CD4-positive, alpha-beta memory T cell (primary cell): ENCODE data around the gene LMAN2. TPM values are rescaled to one million over a fixed set of nuclear protein-coding genes. Genes with fewer than 3 reads are reported as not detected.

Source experiments
- CTCF ChIA-PET: fragments of 350-600 bp; sonication (Branson Sonifier 250); formaldehyde crosslinking; loops from one replicate; lab custom pipeline; 2021; ENCODE audit warnings: inconsistent platforms; ENCODE audit not compliant: partially characterized antibody; lab: Charles Lee
- POLR2A ChIA-PET: fragments of 350-600 bp; sonication (Branson Sonifier 250); formaldehyde crosslinking; loops from one replicate; lab custom pipeline; 2021; ENCODE audit not compliant: partially characterized antibody; lab: Charles Lee
- DNase-seq, 5 donors: peaks; one replicate each; pipeline versions ENCODE4 v3.0.0 to v3.0.0-alpha.2; 2020 to 2022; ENCODE audit warnings: mixed read lengths in 1 of 5
- H3K27ac ChIP-seq: one replicate; pipeline ENCODE4 v1.7.0; 2013; ENCODE audit warnings: low read depth, low read length
- H3K27me3 ChIP-seq: 2 replicates; pipeline ENCODE4 v1.7.0; 2013; ENCODE audit warnings: mild to moderate bottlenecking, low read length, moderate library complexity; ENCODE audit not compliant: insufficient read depth
- H3K36me3 ChIP-seq: 2 replicates; pipeline ENCODE4 v1.7.0; 2013; ENCODE audit warnings: mild to moderate bottlenecking, low read length, moderate library complexity; ENCODE audit not compliant: insufficient read depth
- H3K4me1 ChIP-seq: 2 replicates; pipeline ENCODE4 v1.7.0; 2013; ENCODE audit warnings: mild to moderate bottlenecking, low read length, moderate library complexity; ENCODE audit not compliant: insufficient read depth
- H3K4me3 ChIP-seq, 2 donors: one replicate each; pipeline ENCODE4 v1.7.0; 2013; ENCODE audit warnings: low read length in 2 of 2, mild to moderate bottlenecking in 1 of 2
- H3K9me3 ChIP-seq, 2 donors: one replicate each; pipeline ENCODE4 v1.7.0; 2013; ENCODE audit warnings: low read length in 2 of 2, control low read depth in 1 of 2; ENCODE audit not compliant: control insufficient read depth in 1 of 2
- H3K27ac Mint-ChIP-seq, 7 donors: one replicate each; pipeline ENCODE4 v1.8.0; 2020 to 2021; ENCODE audit warnings: mixed read lengths in 7 of 7, mild to moderate bottlenecking in 6 of 7, inconsistent platforms in 3 of 7, moderate library complexity in 3 of 7
- H3K27me3 Mint-ChIP-seq, 2 donors: one replicate each; pipeline ENCODE4 v1.8.0; 2020 to 2021; ENCODE audit warnings: mixed read lengths in 2 of 2
- H3K36me3 Mint-ChIP-seq, 2 donors: one replicate each; pipeline ENCODE4 v1.8.0; 2020 to 2021; ENCODE audit warnings: mixed read lengths in 2 of 2, inconsistent platforms in 1 of 2, mild to moderate bottlenecking in 1 of 2
- H3K4me1 Mint-ChIP-seq, 4 donors: one replicate each; pipeline ENCODE4 v1.8.0; 2020 to 2021; ENCODE audit warnings: mixed read lengths in 4 of 4, mild to moderate bottlenecking in 1 of 4
- H3K4me3 Mint-ChIP-seq, 8 donors: one replicate each; pipeline ENCODE4 v1.8.0; 2020 to 2021; ENCODE audit warnings: mixed read lengths in 8 of 8, mild to moderate bottlenecking in 7 of 8, moderate library complexity in 6 of 8, inconsistent platforms in 3 of 8
- H3K9me3 Mint-ChIP-seq, 8 donors: one replicate each; pipeline ENCODE4 v1.8.0; 2020 to 2021; ENCODE audit warnings: mixed read lengths in 8 of 8, mild to moderate bottlenecking in 5 of 8, inconsistent platforms in 3 of 8, moderate library complexity in 1 of 8
- intact Hi-C: fragments of 100-400 bp; cut with micrococcal nuclease; formaldehyde crosslinking; loops from one replicate; pipeline ENCODE4 v1.15.1; 2023
- polyA plus RNA-seq, 2 donors: library from polyadenylated mRNA; unstranded; fragments of 300-500 nt; fragmentation: Illumina TruSeq; gene quantifications; one replicate each; pipeline ENCODE4 v1.2.3, GENCODE V29; 2021
- total RNA-seq, 2 experiments: library from RNA; stranded (reverse); gene quantifications; one replicate each; pipeline ENCODE4 v1.2.3, GENCODE V29; 2021

LMAN2 gene
- total and polyA plus RNA-seq, 4 experiments from 2014 or later = 114 to 322 (median 173) TPM

- no peaks in the 10 kb centered on the region for H3K27me3 Mint-ChIP-seq
- intact Hi-C loops = no loop called here
- peak overlapping the region in 4 of 7 donors; percentile 4 to 19 (median 11) for H3K27ac Mint-ChIP-seq
- H3K9me3 Mint-ChIP-seq = no peaks in the 10 kb centered on the region
- CTCF ChIA-PET = interaction anchor here (1.2 to 1.8 kb wide), 3 partner anchors 16 to 77 kb away, joined by 4 to 5 read pairs (median 4); no protein-coding TSS in a partner anchor
- Histone ChIP-seq H3K27ac (no peak overlapping the region), H3K9me3 (no peaks in the 10 kb centered on the region), H3K4me3 (no peak overlapping the region), H3K4me1 (no peaks in the 10 kb centered on the region), H3K27me3 (no peaks in the 10 kb centered on the region), H3K36me3 (peaks cover 10% of the 10 kb centered on the region)
- H3K4me1 Mint-ChIP-seq = peaks cover 0 to 10% (median 2%) of the 10 kb centered on the region in 4 donors
- DNase-seq = no peak
- POLR2A ChIA-PET = no interaction called here
- no peak overlapping the region for H3K4me3 Mint-ChIP-seq
- H3K36me3 Mint-ChIP-seq = peaks cover 18 to 34% of the 10 kb centered on the region in 2 donors
Measured at GRCh38 chr5:177325868-177326381, 25.5 kb downstream of the LMAN2 start.

- ChIA-PET CTCF (interaction anchor here (0.6 to 5.0 kb wide), 7 partner anchors 11 to 180 kb away, joined by 3 to 39 read pairs (median 4); partner anchors contain the start of genes F12 and SLC34A1), POLR2A (interaction anchor here (3.4 to 3.8 kb wide), 2 partner anchors 82 to 135 kb away, joined by 11 to 18 read pairs; no protein-coding TSS in a partner anchor)
- Histone ChIP-seq H3K4me1 (peaks cover 12% of the 10 kb centered on the region), H3K36me3 (no peaks in the 10 kb centered on the region), H3K9me3 (no peaks in the 10 kb centered on the region), H3K27ac (no peak overlapping the region), H3K4me3 (no peak overlapping the region), H3K27me3 (no peaks in the 10 kb centered on the region)
- peaks cover 8 to 35% (median 16%) of the 10 kb centered on the region in 4 donors for H3K4me1 Mint-ChIP-seq
- intact Hi-C loops = no loop called here
- H3K27me3 Mint-ChIP-seq = no peaks in the 10 kb centered on the region
- no peak overlapping the region for H3K4me3 Mint-ChIP-seq
- H3K36me3 Mint-ChIP-seq = peaks cover 14% of the 10 kb centered on the region in 2 donors
- no peak overlapping the region for H3K27ac Mint-ChIP-seq
- DNase-seq = no peak
- no peaks in the 10 kb centered on the region for H3K9me3 Mint-ChIP-seq
Measured at GRCh38 chr5:177320879-177321278, 30.6 kb downstream of the LMAN2 start.

GRCh38 chr5:177319913-177320588, 31.4 kb downstream of the LMAN2 start:
- H3K27ac Mint-ChIP-seq = peak overlapping the region in 3 of 7 donors; percentile 30 to 49 (median 35)
- ChIA-PET POLR2A (interaction anchor here (0.9 to 3.8 kb wide), 5 partner anchors 8 to 135 kb away, joined by 3 to 18 read pairs (median 3); partner anchors contain the start of gene PRR7), CTCF (interaction anchor here (0.9 to 9.2 kb wide), 14 partner anchors 11 to 182 kb away, joined by 3 to 86 read pairs (median 12); partner anchors contain the start of genes LMAN2, RGS14 and SLC34A1)
- Histone ChIP-seq H3K27me3 (no peaks in the 10 kb centered on the region), H3K27ac (no peak overlapping the region), H3K36me3 (no peaks in the 10 kb centered on the region), H3K4me1 (peaks cover 12% of the 10 kb centered on the region), H3K9me3 (no peaks in the 10 kb centered on the region), H3K4me3 (no peak overlapping the region)
- DNase-seq = peak in 1 of 5 donors; percentile 54
- peaks cover 8 to 35% (median 16%) of the 10 kb centered on the region in 4 donors for H3K4me1 Mint-ChIP-seq
- H3K27me3 Mint-ChIP-seq = no peaks in the 10 kb centered on the region
- H3K36me3 Mint-ChIP-seq = peaks cover 11 to 14% of the 10 kb centered on the region in 2 donors
- no peak overlapping the region for H3K4me3 Mint-ChIP-seq
- no peaks in the 10 kb centered on the region for H3K9me3 Mint-ChIP-seq
- intact Hi-C loops = no loop called here

GRCh38 chr5:177317959-177318377, 33.5 kb downstream of the LMAN2 start:
- H3K9me3 Mint-ChIP-seq = no peaks in the 10 kb centered on the region
- peaks cover 15% of the 10 kb centered on the region for H3K4me1 ChIP-seq
- H3K9me3 ChIP-seq = no peaks in the 10 kb centered on the region
- POLR2A ChIA-PET = interaction anchor here (1.0 to 3.8 kb wide), 5 partner anchors 9 to 137 kb away, joined by 3 to 18 read pairs (median 4); no protein-coding TSS in a partner anchor
- intact Hi-C loops = loop anchor here (1.0 kb wide), 4 partner anchors 72 to 183 kb away; no protein-coding TSS in a partner anchor
- CTCF ChIA-PET = interaction anchor here (0.7 to 9.2 kb wide), 25 partner anchors 8 to 204 kb away, joined by 3 to 86 read pairs (median 6); partner anchors contain the start of genes PDLIM7, RGS14 and SLC34A1
- H3K27me3 Mint-ChIP-seq = no peaks in the 10 kb centered on the region
- H3K36me3 ChIP-seq = no peaks in the 10 kb centered on the region
- H3K4me1 Mint-ChIP-seq = peaks cover 8 to 36% (median 20%) of the 10 kb centered on the region in 4 donors
- no peak overlapping the region for H3K4me3 Mint-ChIP-seq
- H3K36me3 Mint-ChIP-seq = peaks cover 7 to 12% of the 10 kb centered on the region in 2 donors
- peak; percentile 68 to 73 (median 69) for DNase-seq
- no peak overlapping the region for H3K27ac ChIP-seq
- no peaks in the 10 kb centered on the region for H3K27me3 ChIP-seq
- H3K27ac Mint-ChIP-seq = peak overlapping the region in 2 of 7 donors; percentile 10 to 34
- H3K4me3 ChIP-seq = no peak overlapping the region

- H3K36me3 Mint-ChIP-seq = peaks cover 3 to 9% of the 10 kb centered on the region in 2 donors
- no peak for DNase-seq
- Histone ChIP-seq H3K27ac (no peak overlapping the region), H3K4me1 (peaks cover 32% of the 10 kb centered on the region), H3K36me3 (no peaks in the 10 kb centered on the region), H3K4me3 (no peak overlapping the region), H3K9me3 (no peaks in the 10 kb centered on the region), H3K27me3 (no peaks in the 10 kb centered on the region)
- H3K4me3 Mint-ChIP-seq = peak overlapping the region in 2 of 8 donors; percentile 55 to 57
- ChIA-PET POLR2A (interaction anchor here (0.9 kb wide), 1 partner anchor 74 kb away, joined by 3 read pairs; no protein-coding TSS in a partner anchor), CTCF (interaction anchor here (0.7 to 9.2 kb wide), 12 partner anchors 10 to 803 kb away, joined by 3 to 86 read pairs (median 4); partner anchors contain the start of gene SLC34A1)
- H3K9me3 Mint-ChIP-seq = no peaks in the 10 kb centered on the region
- no peaks in the 10 kb centered on the region for H3K27me3 Mint-ChIP-seq
- H3K4me1 Mint-ChIP-seq = peaks cover 15 to 52% (median 28%) of the 10 kb centered on the region in 4 donors
- intact Hi-C loops = no loop called here
- H3K27ac Mint-ChIP-seq = peak overlapping the region in 2 of 7 donors; percentile 1 to 77
Measured at GRCh38 chr5:177316005-177316404, 35.5 kb downstream of the LMAN2 start.

GRCh38 chr5:177315411-177315810, 36.1 kb downstream of the LMAN2 start:
- DNase-seq = no peak
- ChIA-PET CTCF (interaction anchor here (1.2 to 9.2 kb wide), 6 partner anchors 20 to 185 kb away, joined by 3 to 86 read pairs (median 35); no protein-coding TSS in a partner anchor), POLR2A (interaction anchor here (0.9 kb wide), 1 partner anchor 75 kb away, joined by 3 read pairs; no protein-coding TSS in a partner anchor)
- Mint-ChIP-seq H3K4me1 (peaks cover 19 to 56% (median 33%) of the 10 kb centered on the region in 4 donors), H3K27me3 (no peaks in the 10 kb centered on the region), H3K9me3 (peaks cover 0 to 2% (median 0%) of the 10 kb centered on the region in 8 donors), H3K4me3 (no peak overlapping the region), H3K36me3 (peaks cover 3 to 9% of the 10 kb centered on the region in 2 donors), H3K27ac (no peak overlapping the region)
- Histone ChIP-seq H3K4me1 (peaks cover 38% of the 10 kb centered on the region), H3K36me3 (no peaks in the 10 kb centered on the region), H3K27ac (no peak overlapping the region), H3K9me3 (no peaks in the 10 kb centered on the region), H3K27me3 (no peaks in the 10 kb centered on the region), H3K4me3 (no peak overlapping the region)
- intact Hi-C loops = no loop called here
